T-helper 1 cell (primary cell): ENCODE results near the gene CNIH2.

Experiments
- DNase-seq, 5 donors: peaks; one replicate each; pipeline ENCODE4 v3.0.0-alpha.2; 2012 to 2020

Gene CNIH2

GRCh38 chr11:66278363-66279091 is 552 bp downstream of the CNIH2 start:
- no peak for DNase-seq

- no peak for DNase-seq
Observed at GRCh38 chr11:66279092-66279734, 1.2 kb downstream of the CNIH2 start.

DNA sequence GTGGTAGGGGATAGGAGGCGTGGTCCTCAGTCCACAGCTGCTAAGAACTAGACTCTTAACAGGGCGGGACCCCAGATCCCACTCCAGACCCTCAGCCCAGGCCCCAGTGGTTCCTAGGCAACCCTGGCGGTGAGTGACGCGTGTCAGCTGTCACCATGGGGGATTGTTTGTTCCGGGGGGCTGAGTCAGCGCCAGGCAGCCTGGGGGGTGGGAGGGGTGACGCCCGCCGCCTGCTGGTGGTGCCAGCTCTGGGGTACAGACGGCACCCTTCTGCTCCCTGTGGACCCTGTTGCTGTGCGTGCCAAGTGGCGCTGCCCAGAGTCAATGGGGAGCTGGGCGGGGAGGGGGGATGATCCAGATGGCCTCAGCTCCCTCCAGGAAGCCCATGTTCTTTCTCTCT is 2.5 kb downstream of the CNIH2 start:
- DNase-seq, result no peak

DNA sequence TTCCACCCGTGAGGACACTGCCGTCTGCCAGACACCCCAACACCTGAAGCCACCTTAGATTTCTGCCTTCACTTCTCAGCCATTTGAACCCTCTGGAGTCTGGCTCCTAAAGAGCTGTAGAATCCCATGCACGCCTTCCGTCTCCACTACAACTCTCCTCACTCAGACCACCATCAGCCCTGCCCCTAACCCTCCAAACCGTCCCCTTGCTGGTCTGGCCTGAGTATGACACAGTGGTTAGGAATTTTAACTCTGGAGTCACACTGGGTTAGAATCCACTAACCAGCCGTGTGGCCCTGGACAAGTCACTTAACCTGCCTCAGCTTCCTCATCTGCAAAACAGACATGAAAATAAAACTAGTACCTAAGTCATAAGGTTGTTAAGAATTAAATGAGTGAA is 3.0 kb downstream of the CNIH2 start:
- DNase-seq, result no peak

DNA sequence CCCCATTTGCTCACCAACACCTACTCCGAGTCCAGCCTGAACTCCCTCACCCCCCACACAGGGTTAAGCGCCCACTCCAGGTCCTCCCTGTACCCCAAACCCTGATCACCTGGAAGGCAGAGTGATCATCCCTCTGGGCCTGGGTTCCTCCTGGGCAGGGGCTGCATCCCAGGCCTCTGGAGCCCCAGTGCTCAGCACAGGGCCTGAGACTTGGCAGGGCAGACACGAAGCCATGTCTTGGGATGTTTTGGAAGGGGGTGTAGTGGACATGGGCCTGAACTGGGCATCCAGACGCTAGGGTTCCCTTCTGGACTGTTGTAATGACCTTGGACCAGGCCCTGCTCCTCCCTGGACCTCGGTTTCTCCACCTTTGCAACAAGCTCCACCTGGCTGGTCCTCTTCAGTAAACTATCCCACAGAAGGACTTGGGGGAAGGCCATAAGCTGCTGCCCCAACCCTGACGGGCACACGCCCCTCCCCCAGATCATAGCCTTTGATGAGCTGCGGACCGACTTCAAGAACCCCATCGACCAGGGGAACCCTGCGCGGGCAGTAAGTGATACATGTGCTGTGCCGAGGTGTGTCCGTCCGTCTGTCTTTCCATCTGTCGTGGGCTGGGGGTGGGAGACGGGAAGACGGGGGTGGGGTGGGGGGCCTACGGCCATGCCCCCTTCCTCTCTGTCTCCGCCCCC is 3.9 kb downstream of the CNIH2 start:
- no peak for DNase-seq

GRCh38 chr11:66282468-66283455 is 4.8 kb downstream of the CNIH2 start:
- DNase-seq, result peak; percentile 98 to 100 (median 100)

DNA sequence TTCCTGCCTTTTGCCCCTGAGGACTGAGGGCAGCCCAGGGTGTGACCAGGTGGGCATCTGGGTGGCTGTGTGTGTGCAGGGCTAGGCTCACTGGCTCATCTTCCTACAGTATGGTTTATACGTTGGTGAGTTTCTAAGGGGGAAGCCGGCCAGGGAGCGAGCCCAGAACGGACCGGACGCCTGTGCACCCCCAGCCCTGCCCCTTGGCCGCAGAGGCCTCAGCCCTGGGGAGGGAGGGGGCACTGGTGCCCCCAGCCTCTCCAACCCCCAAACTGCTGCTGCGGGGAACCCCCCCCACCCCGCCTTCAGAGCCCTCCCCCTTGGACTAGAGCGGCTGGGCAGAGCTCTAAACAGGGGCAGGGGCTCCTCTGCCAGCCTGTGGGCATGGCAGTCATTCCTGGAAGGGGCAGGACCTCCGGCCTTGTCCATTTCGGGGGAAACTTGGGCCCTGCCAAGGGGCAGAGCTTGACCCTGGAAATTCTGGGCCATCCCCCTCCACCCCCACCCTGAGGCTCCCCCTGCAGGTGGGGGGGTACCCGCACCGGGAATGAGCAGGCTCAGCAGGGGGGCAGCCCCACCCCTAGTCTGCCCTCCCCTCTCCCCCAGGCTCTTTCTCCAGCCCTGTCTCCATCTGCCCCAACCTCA is 5.6 kb downstream of the CNIH2 start:
- DNase-seq, result no peak

DNA sequence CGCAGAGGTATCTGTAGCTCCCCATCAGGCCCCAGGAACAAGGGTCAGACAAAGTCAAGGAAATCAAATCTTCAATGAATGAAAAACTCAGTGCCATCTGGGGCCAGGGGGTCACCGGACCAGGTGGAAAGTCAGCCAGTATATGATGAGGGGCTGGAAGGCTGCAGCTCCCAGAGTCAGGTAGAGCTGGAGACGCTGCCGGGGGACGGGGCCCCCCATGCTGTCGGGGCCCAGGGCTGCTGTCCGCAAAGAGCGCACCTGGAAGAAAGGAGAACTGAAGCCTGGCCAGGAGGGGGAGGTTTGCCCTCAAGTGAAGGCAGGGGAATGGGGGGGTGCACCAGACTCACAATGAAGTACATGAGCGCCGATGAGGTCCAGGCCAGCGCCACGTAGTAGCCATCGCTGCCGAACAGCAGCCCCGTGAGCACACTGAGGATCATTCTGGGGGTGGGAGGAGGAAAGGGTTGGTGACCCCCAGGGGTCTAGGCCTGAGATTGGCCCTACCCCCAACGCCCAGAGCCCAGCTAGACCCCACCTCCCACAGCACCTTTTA is 6.6 kb downstream of the CNIH2 start:
- DNase-seq, result no peak

- no peak for DNase-seq
Observed at GRCh38 chr11:66285250-66285947, 7.4 kb downstream of the CNIH2 start.

DNA sequence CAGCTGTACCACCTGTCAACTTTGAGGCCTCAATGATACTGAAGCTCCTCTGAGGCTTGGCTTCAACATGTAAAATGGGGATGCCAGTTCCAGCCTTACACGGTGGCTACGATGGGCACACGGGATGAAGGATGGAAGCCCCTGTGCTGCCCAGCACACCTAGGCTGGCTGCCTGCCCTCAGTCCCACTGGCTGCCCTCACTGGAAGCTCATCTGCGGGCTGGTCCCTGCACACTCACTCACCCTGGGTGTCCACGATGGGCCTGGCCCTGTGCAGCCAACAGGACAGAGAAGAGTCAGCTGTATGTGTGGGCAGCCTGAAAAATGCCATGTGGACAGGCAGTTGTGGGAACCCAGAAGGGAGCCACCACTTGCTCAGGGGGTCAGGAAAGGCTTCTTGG is 8.7 kb downstream of the CNIH2 start:
- no peak for DNase-seq

GRCh38 chr11:66287211-66287888 is 9.4 kb downstream of the CNIH2 start:
- DNase-seq, result no peak

DNA sequence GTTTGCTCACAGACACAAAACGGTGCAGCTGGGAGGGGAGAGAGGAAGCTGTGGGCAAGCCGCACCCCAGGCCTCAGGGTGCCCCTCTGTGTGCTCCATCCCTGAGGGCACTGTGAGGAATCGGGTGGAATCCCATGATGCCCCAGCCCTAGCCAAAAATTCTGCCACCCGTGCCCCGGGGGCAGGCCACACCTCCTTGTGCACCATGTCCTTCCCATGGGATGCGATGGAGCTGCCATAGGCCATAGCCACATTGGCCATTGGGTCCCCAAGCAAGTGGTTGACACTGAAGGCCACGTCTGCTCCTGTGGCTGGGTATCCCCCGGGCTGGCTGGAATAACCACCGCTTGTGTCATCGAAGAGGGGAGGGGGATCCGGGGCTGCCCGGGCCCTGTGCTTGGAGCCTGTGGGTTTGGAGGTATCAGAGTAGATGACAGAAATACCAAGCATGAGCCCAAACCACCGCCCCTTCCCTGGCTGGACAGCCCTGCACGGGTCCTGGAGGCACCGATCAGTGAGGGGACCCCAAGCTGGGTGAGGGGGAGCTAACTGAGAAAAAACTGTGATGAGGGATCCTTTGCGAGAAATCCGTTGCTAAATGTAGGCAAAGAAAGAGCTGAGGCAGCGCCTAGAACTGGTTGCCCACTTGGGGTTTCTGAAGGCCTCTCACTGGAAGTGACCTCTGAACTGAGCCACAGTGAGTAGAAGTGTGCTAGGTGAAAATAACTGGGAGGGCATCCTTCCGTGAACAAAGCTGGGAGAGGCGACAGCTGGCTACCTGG is 10.1 kb downstream of the CNIH2 start:
- DNase-seq, result no peak

- peak; percentile 98 to 99 (median 98) for DNase-seq
Observed at GRCh38 chr11:66288671-66289547, 10.9 kb downstream of the CNIH2 start, which contains the start of gene YIF1A. Gene YIF1A, minus strand, starts transcription at chr11:66289143. Its CDS starts 158 bp downstream, at chr11:66288985.

DNA sequence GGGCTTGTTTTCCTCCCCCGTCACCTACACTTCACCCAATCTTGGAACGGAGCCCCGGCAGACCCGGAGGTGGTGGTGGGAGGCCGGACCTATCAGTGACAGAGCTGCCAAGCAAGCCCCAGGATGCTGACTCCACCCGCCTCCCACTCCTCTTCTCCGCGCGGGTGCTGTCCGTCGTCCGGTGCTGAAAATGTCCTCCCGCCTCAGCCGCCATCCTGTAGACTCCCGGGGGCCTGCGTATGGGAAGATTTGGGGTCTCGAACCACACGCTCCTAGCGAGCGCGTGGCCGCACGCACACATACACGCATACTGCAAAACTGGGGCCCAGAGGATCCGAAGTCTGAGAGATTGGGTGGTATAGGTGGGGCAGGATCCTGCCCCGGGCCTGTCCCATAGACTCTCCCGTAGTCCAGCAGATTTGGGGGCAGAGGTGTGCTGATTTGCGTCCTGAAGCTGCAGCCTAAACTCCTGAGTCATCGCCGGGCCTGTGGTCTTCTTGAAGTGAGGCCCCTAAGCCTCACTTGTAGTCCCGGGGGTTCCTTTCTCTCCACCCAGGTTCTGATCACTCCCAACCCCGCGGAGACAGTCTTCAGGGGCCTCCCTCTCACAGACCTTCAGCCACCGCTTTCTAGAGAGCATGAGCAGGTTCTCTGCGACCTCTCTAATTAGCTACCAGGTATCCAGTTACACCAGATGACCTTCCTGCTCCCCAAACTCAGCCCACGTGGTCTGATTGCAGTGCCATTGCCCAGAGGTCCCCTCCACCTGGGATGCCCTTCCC is 11.8 kb downstream of the CNIH2 start:
- DNase-seq, result peak in 4 of 5 donors; percentile 64 to 75 (median 70)

DNA sequence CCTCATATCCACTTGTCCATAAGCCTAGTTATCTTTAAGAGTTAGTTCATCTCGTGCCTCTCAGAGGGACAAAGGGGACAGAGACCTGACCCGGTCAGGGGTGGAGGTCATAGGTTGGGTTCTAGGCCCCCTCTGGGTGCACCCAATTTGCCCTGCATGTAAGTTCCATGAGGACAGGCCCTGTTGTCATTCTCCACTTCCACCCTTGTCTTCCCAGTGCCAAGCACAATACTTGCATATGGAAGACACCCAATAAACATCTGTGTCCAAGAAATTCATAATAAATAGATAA is 12.3 kb downstream of the CNIH2 start:
- no peak for DNase-seq

GRCh38 chr11:66291303-66291705 is 13.3 kb downstream of the CNIH2 start:
- DNase-seq, result no peak

DNA sequence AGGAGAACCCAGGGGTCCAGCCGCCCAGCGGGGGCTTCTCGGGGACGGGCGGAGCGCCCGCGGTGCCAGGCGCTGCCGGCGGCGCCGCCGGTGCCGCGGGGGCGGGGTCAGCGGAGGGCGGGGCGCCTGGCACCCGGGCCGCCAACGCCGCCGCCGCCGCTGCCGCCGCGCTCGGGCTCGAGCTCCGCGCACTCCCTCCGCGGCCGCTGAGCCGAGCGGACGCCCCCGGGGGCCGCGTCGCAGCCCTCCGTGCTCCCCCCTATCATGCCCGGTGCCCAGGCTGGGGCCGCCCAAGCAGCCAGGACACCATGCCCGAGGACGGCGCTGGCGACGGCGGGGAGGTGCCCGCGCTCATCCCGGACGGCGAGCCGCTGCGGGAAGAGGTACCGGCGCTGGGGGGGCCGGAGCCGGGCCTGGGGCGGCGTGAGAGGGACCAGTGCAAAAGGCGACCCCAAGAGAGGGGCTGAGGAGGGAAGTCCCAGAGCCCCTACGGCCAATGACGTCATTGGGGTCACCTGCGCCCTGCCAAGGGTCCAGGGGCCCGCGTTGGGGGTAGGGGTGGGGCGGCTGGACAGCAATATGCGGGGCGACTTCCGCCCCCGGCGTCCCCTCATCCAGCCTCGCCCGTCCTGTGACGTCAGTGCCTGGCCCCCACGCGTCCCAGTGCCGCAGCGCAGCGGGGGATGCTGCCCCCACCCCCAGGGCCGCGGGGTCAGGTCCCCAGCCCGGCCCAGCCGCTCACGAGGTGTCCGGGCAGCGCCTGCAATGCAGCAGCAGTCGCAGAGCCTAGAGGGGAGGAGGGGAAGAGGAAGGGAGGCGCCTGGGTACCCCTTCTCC is 13.9 kb downstream of the CNIH2 start, which contains the start of gene TMEM151A:
Gene TMEM151A (plus strand): TSS at position 189 of the 837 bp plus-strand sequence. CDS start 120 bp downstream, at position 309.
- peak in 1 of 5 donors; percentile 51 for DNase-seq
